ENCODE data around the gene AQR. TPM values are rescaled to one million over a fixed set of nuclear protein-coding genes. Genes with fewer than 3 reads are reported as not detected.

Gene AQR
- total RNA-seq, 1 donor from 2014 or later: 36.8 TPM

GRCh38 chr15:34861214-34861613, 108.3 kb downstream of the AQR start:
- H3K9me3 Mint-ChIP-seq: no peaks in the 10 kb centered on the region
- peaks cover 12% of the 10 kb centered on the region for H3K36me3 Mint-ChIP-seq (ENCODE audit: low read depth)
- H3K27ac Mint-ChIP-seq (ENCODE audit: unreplicated experiment): no peak overlapping the region
- no peak overlapping the region for H3K4me3 Mint-ChIP-seq
- H3K27me3 Mint-ChIP-seq (ENCODE audit: low read depth): no peaks in the 10 kb centered on the region
- no peaks in the 10 kb centered on the region for H3K4me1 Mint-ChIP-seq
- TF ChIP-seq CTCF (conservative IDR thresholded peaks at IDR 0.05): no peak
- no peak for DNase-seq (ENCODE audit: low read depth, low spot score)

- Mint-ChIP-seq H3K9me3 (no peaks in the 10 kb centered on the region), H3K27me3 (ENCODE audit: low read depth) (no peaks in the 10 kb centered on the region), H3K4me3 (no peak overlapping the region), H3K27ac (ENCODE audit: unreplicated experiment) (no peak overlapping the region), H3K4me1 (no peaks in the 10 kb centered on the region), H3K36me3 (ENCODE audit: low read depth) (peaks cover 15% of the 10 kb centered on the region)
- no peak for TF ChIP-seq CTCF (conservative IDR thresholded peaks at IDR 0.05)
- no peak for DNase-seq (ENCODE audit: low read depth, low spot score)
These were observed 113.6 kb downstream of the AQR start for GRCh38 chr15:34855893-34856292.

- no peak for DNase-seq (ENCODE audit: low read depth, low spot score)
- TF ChIP-seq CTCF (conservative IDR thresholded peaks at IDR 0.05): no peak
- H3K9me3 Mint-ChIP-seq: no peaks in the 10 kb centered on the region
- H3K27ac Mint-ChIP-seq (ENCODE audit: unreplicated experiment): no peak overlapping the region
- no peaks in the 10 kb centered on the region for H3K27me3 Mint-ChIP-seq (ENCODE audit: low read depth)
- no peak overlapping the region for H3K4me3 Mint-ChIP-seq
- no peaks in the 10 kb centered on the region for H3K4me1 Mint-ChIP-seq
- peaks cover 15% of the 10 kb centered on the region for H3K36me3 Mint-ChIP-seq (ENCODE audit: low read depth)
These were observed 114.1 kb downstream of the AQR start for GRCh38 chr15:34855413-34855812.

- no peak for TF ChIP-seq CTCF (conservative IDR thresholded peaks at IDR 0.05)
- DNase-seq (ENCODE audit: low read depth, low spot score): no peak
- Mint-ChIP-seq H3K36me3 (ENCODE audit: low read depth) (peaks cover 12% of the 10 kb centered on the region), H3K27me3 (ENCODE audit: low read depth) (no peaks in the 10 kb centered on the region), H3K4me1 (no peaks in the 10 kb centered on the region), H3K4me3 (no peak overlapping the region), H3K9me3 (no peaks in the 10 kb centered on the region), H3K27ac (ENCODE audit: unreplicated experiment) (no peak overlapping the region)
These were observed 115.3 kb downstream of the AQR start for GRCh38 chr15:34854232-34854631.

GRCh38 chr15:34853001-34853758, 116.4 kb downstream of the AQR start:
- Mint-ChIP-seq H3K4me3 (no peak overlapping the region), H3K36me3 (ENCODE audit: low read depth) (peaks cover 15% of the 10 kb centered on the region), H3K4me1 (no peaks in the 10 kb centered on the region), H3K9me3 (peaks cover 2% of the 10 kb centered on the region), H3K27ac (ENCODE audit: unreplicated experiment) (no peak overlapping the region), H3K27me3 (ENCODE audit: low read depth) (no peaks in the 10 kb centered on the region)
- TF ChIP-seq CTCF (conservative IDR thresholded peaks at IDR 0.05): no peak
- DNase-seq (ENCODE audit: low read depth, low spot score): no peak
